ENCODE results near the gene CERS2.

GRCh38 chr1:150960646-150961045 lies 14.0 kb downstream of the CERS2 start:
- TF ChIP-seq HDAC6 (IDR thresholded peaks at IDR 0.05; ENCODE audit: unreplicated experiment) (no peak), CTCF (IDR thresholded peaks at IDR 0.05 in 2 of 3, conservative IDR thresholded peaks at IDR 0.05 in 1 of 3; ENCODE audit: control insufficient read depth in 2 of 3, extremely low read depth in 1 of 3, insufficient read depth in 1 of 3, low read depth in 3 of 3, low read length in 3 of 3) (no peak), ZNF24 (IDR thresholded peaks at IDR 0.05) (no peak), BCLAF1 (IDR thresholded peaks at IDR 0.05) (no peak), POLR2A (IDR thresholded peaks at IDR 0.05; ENCODE audit: low read depth, low read length) (no peak)

Data from GM12878 (cell line).